Fibroblast of lung (primary cell): Measurements from ENCODE around the gene NEK7. TPM values are rescaled to one million over a fixed set of nuclear protein-coding genes. Genes with fewer than 3 reads are reported as not detected.

Experiments
- DNase-seq, 2 donors: peaks; one replicate each; pipeline versions ENCODE4 v3.0.0 to v3.0.0-alpha.2; 2010; ENCODE audit warnings: low read depth in 2 of 2
- H2AFZ ChIP-seq: 2 replicates; pipeline ENCODE4 v1.5.1; 2012; ENCODE audit warnings: low read length, control low read depth, inconsistent platforms
- H3K27ac ChIP-seq: 2 replicates; pipeline ENCODE4 v1.5.1; 2011; ENCODE audit warnings: low read length, control low read depth; ENCODE audit not compliant: insufficient read depth
- H3K27me3 ChIP-seq: 2 replicates; pipeline ENCODE4 v1.5.1; 2011; ENCODE audit warnings: mild to moderate bottlenecking, low read length; ENCODE audit not compliant: control insufficient read depth, insufficient read depth
- H3K36me3 ChIP-seq: 2 replicates; pipeline ENCODE4 v1.5.1; 2011; ENCODE audit warnings: low read length; ENCODE audit not compliant: control insufficient read depth, insufficient read depth
- H3K4me1 ChIP-seq: 2 replicates; pipeline ENCODE4 v1.5.1; 2011; ENCODE audit warnings: low read length; ENCODE audit not compliant: control insufficient read depth, insufficient read depth; ENCODE audit errors: extremely low read depth
- H3K4me2 ChIP-seq: 2 replicates; pipeline ENCODE4 v1.5.1; 2011; ENCODE audit warnings: low read length, control low read depth; ENCODE audit not compliant: insufficient read depth; ENCODE audit errors: extremely low read depth
- H3K4me3 ChIP-seq, 4 experiments: fragments of 200-600 bp in 1 of 4; sonication (generic) in 1 of 4; replicated peaks in 1 of 4; 2 replicates each; pipeline ENCODE4 v1.5.1; 2011 to 2016; ENCODE audit warnings: low read length in 4 of 4, low read depth in 3 of 4, mild to moderate bottlenecking in 3 of 4, control low read depth in 2 of 4, inconsistent platforms in 1 of 4, mixed read lengths in 1 of 4; ENCODE audit not compliant: insufficient read depth in 1 of 4; ENCODE audit errors: control extremely low read depth in 1 of 4
- H3K79me2 ChIP-seq: 2 replicates; pipeline ENCODE4 v1.5.1; 2012; ENCODE audit warnings: mild to moderate bottlenecking, low read length, inconsistent platforms; ENCODE audit not compliant: control insufficient read depth, insufficient read depth
- H3K9ac ChIP-seq: 2 replicates; pipeline ENCODE4 v1.5.1; 2011; ENCODE audit warnings: mild to moderate bottlenecking, low read length, control low read depth; ENCODE audit not compliant: insufficient read depth
- H3K9me3 ChIP-seq: 2 replicates; pipeline ENCODE4 v1.5.1; 2012; ENCODE audit warnings: low read depth, low read length; ENCODE audit not compliant: control insufficient read depth, insufficient read depth
- H4K20me1 ChIP-seq: 2 replicates; pipeline ENCODE4 v1.5.1; 2011; ENCODE audit warnings: low read length; ENCODE audit not compliant: control insufficient read depth, insufficient read depth; ENCODE audit errors: extremely low read depth
- EZH2 ChIP-seq: IDR thresholded peaks from 2 replicates; pipeline ENCODE4 v1.5.1; 2012; ENCODE audit warnings: low read length, control low read depth, mild to moderate bottlenecking; ENCODE audit errors: missing control alignments
- polyA plus RNA-seq, 2 donors: library from polyadenylated mRNA; depleted of rRNA in 1 of 2; stranded (reverse) in 1 of 2; unstranded in 1 of 2; fragments of >200 nt; gene quantifications; 2 replicates each; pipeline ENCODE4 v1.2.1, GENCODE V29; 2011 to 2012; ENCODE audit warnings: missing spikeins in 1 of 2
- total RNA-seq: library from RNA; depleted of rRNA; stranded (reverse); fragments of >200 nt; gene quantifications from 2 replicates; pipeline ENCODE4 v1.2.1, GENCODE V29; 2014
- TF ChIP-seq, protein P1 (sequence below), 2 donors: IDR thresholded peaks in 1 of 2; conservative IDR thresholded peaks in 1 of 2; 1 replicate in 1 of 2; 2 replicates in 1 of 2; pipeline ENCODE4 v1.5.1; 2011 to 2012; ENCODE audit warnings: low read length in 2 of 2, control low read depth in 1 of 2, inconsistent platforms in 1 of 2, low read depth in 1 of 2, mild to moderate bottlenecking in 1 of 2

NEK7 gene
- total and polyA plus RNA-seq, 2 donors (not counting 1 experiment from before 2014, with no cell fraction given): 90.5 to 207 TPM

DNA sequence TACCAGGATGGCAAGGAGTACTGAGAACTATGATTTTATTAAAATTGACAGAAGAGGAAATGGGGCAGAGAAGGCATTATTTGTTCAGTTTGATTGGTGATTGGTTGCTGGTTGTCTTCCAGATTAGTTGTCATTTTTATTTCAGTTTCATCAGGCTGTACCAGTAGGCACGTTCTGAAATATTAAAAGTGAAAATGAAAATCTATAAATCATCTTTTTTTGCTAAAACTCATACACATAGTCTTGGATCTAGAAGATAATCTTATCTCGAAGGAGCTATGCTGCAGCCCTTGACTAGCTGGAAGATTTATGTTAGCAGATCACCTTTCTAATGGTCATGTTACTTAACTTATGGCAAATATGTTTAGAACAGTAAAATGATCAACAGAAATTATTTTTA lies 29.0 kb downstream of the NEK7 start:
- DNase-seq: no peak
- Histone ChIP-seq H3K36me3 (no peaks in the 10 kb centered on the region), H3K4me3 (no peak overlapping the region), H2AFZ (no peak overlapping the region), H3K27me3 (no peaks in the 10 kb centered on the region), H3K4me1 (no peaks in the 10 kb centered on the region), H3K27ac (no peak overlapping the region), H3K9ac (no peak overlapping the region), H3K9me3 (no peaks in the 10 kb centered on the region), H3K79me2 (peaks cover 67% of the 10 kb centered on the region), H3K4me2 (no peak overlapping the region), H4K20me1 (peaks cover 2% of the 10 kb centered on the region)
- TF ChIP-seq, protein P1, sequence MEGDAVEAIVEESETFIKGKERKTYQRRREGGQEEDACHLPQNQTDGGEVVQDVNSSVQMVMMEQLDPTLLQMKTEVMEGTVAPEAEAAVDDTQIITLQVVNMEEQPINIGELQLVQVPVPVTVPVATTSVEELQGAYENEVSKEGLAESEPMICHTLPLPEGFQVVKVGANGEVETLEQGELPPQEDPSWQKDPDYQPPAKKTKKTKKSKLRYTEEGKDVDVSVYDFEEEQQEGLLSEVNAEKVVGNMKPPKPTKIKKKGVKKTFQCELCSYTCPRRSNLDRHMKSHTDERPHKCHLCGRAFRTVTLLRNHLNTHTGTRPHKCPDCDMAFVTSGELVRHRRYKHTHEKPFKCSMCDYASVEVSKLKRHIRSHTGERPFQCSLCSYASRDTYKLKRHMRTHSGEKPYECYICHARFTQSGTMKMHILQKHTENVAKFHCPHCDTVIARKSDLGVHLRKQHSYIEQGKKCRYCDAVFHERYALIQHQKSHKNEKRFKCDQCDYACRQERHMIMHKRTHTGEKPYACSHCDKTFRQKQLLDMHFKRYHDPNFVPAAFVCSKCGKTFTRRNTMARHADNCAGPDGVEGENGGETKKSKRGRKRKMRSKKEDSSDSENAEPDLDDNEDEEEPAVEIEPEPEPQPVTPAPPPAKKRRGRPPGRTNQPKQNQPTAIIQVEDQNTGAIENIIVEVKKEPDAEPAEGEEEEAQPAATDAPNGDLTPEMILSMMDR (conservative IDR thresholded peaks at IDR 0.05 in 1 of 2, IDR thresholded peaks at IDR 0.05 in 1 of 2; ENCODE audit: low read depth in 1 of 2, low read length in 2 of 2): no peak
- no peak for TF ChIP-seq EZH2

DNA sequence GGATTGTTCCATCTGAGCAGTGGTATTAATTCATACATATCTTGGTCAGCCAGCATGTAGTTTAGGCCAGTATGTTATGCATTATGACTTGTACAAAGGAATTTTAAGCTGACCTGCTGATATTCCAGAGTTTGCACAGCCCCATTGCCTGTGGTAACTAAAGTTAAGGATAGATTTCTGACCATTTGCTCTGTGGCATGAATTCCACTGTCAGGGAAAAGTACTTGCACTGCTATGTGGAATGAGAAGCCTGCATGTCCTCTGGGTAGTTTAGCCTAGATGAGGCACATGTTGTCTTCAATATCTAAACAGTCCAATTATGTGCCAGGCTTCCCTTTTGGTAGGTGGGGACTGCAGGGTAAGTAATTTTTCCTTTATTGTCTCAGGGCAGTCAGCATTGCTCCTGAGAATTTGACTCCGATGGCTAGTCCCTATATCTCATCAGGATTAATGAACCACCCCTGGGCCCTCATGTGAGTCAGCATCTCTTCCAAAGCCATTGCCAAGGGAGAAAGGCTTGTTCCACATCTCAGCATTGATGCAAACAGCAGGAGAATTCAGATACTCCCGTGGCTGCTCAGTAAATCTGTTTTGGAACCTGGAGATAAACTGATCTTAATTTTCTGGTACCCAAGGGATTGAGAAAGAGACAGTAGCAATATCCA lies 30.2 kb downstream of the NEK7 start:
- DNase-seq: peak in 1 of 2 donors; percentile 59
- no peak overlapping the region for H3K9ac ChIP-seq
- H3K27ac ChIP-seq: no peak overlapping the region

DNA sequence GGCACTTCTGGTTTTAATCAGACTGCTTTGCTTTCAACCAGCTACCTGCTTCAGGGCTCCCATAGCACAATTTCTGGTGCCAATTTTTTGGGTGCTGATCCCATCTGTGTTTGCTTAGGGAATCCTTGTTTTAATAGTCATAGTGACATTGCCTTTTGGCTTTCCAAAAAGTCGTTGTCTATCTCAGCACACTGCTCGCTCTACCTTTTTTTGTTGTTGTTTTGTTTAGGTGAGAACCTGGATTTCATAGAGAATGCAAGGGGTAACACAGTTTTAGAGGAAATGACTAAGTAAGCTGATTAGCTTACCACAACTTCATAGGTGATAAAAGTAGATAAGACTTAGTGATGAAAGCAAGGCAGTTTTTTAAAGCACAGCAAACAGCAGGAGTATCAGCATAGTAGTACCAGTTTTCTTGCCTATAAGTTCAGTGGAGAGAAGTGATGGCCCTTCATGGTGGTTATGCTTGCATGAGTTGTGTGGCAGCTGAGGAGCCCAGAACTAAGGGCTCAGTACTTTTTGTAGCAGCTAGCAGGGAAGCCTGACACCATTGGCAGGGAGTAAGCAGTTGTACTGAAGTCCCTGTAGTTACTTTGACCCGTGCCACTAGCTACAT lies 31.3 kb downstream of the NEK7 start:
- Histone ChIP-seq H3K79me2 (peaks cover 56% of the 10 kb centered on the region), H3K27ac (no peak overlapping the region), H3K27me3 (no peaks in the 10 kb centered on the region), H2AFZ (no peak overlapping the region), H3K4me2 (no peak overlapping the region), H4K20me1 (peaks cover 2% of the 10 kb centered on the region), H3K9ac (no peak overlapping the region), H3K9me3 (no peaks in the 10 kb centered on the region), H3K4me1 (no peaks in the 10 kb centered on the region), H3K4me3 (no peak overlapping the region), H3K36me3 (no peaks in the 10 kb centered on the region)
- DNase-seq: peak in 1 of 2 donors; percentile 37
- TF ChIP-seq, protein P1 (conservative IDR thresholded peaks at IDR 0.05 in 1 of 2, IDR thresholded peaks at IDR 0.05 in 1 of 2; ENCODE audit: low read depth in 1 of 2, low read length in 2 of 2): no peak
- TF ChIP-seq EZH2: no peak

More for the DNA sequence above, 30.2 kb downstream of the NEK7 start:
- no peaks in the 10 kb centered on the region for H3K36me3 ChIP-seq
- peaks cover 62% of the 10 kb centered on the region for H3K79me2 ChIP-seq
- H3K4me3 ChIP-seq: no peak overlapping the region
- no peaks in the 10 kb centered on the region for H3K4me1 ChIP-seq
- H3K4me2 ChIP-seq: no peak overlapping the region
- H3K27me3 ChIP-seq: no peaks in the 10 kb centered on the region
- H3K9me3 ChIP-seq: no peaks in the 10 kb centered on the region
- peaks cover 2% of the 10 kb centered on the region for H4K20me1 ChIP-seq
- no peak overlapping the region for H2AFZ ChIP-seq
- no peak for TF ChIP-seq EZH2
- TF ChIP-seq, protein P1 (conservative IDR thresholded peaks at IDR 0.05 in 1 of 2, IDR thresholded peaks at IDR 0.05 in 1 of 2; ENCODE audit: low read depth in 1 of 2, low read length in 2 of 2): no peak
